Mesendoderm (in vitro differentiated cells): ENCODE measurements around the gene MTFR1L.

Experiments used
- DNase-seq: peaks from one replicate; pipeline ENCODE4 v3.0.0; 2013
- H2AK5ac ChIP-seq: 2 replicates; pipeline ENCODE4 v1.6.1; 2013; ENCODE audit warnings: low read length, inconsistent platforms
- H2BK120ac ChIP-seq: 2 replicates; pipeline ENCODE4 v1.6.1; 2013; ENCODE audit warnings: low read depth, mild to moderate bottlenecking, low read length, moderate library complexity, mixed read lengths
- H2BK15ac ChIP-seq: replicated peaks from 2 replicates; pipeline ENCODE4 v1.6.1; 2013; ENCODE audit warnings: low read depth, mild to moderate bottlenecking, moderate library complexity
- H2BK5ac ChIP-seq: 2 replicates; pipeline ENCODE4 v1.6.1; 2013; ENCODE audit warnings: low read length, inconsistent platforms
- H3K18ac ChIP-seq: 2 replicates; pipeline ENCODE4 v1.6.1; 2013; ENCODE audit warnings: mild to moderate bottlenecking, low read length, mixed read lengths
- H3K23ac ChIP-seq: one replicate; pipeline ENCODE4 v1.6.1; 2013; ENCODE audit warnings: low read length
- H3K27ac ChIP-seq: 2 replicates; pipeline ENCODE4 v1.5.1; 2013; ENCODE audit warnings: low read depth, mild to moderate bottlenecking, inconsistent platforms, low read length, moderate library complexity
- H3K27me3 ChIP-seq: 2 replicates; pipeline ENCODE4 v1.6.1; 2013; ENCODE audit warnings: low read length, control low read depth, mild to moderate bottlenecking, inconsistent platforms; ENCODE audit not compliant: insufficient read depth, poor library complexity
- H3K36me3 ChIP-seq: 2 replicates; pipeline ENCODE4 v1.6.1; 2013; ENCODE audit warnings: low read length, inconsistent platforms; ENCODE audit not compliant: control insufficient read depth, insufficient read depth
- H3K4ac ChIP-seq: one replicate; pipeline ENCODE4 v1.6.1; 2013; ENCODE audit warnings: low read depth, mild to moderate bottlenecking, low read length, moderate library complexity
- H3K4me1 ChIP-seq: 2 replicates; pipeline ENCODE4 v1.6.1; 2013; ENCODE audit warnings: low read depth, low read length, inconsistent platforms; ENCODE audit not compliant: control insufficient read depth
- H3K4me2 ChIP-seq: 2 replicates; pipeline ENCODE4 v1.6.1; 2013; ENCODE audit warnings: low read length
- H3K4me3 ChIP-seq: 2 replicates; pipeline ENCODE4 v1.5.1; 2013; ENCODE audit warnings: mild to moderate bottlenecking, low read length
- H3K56ac ChIP-seq: one replicate; pipeline ENCODE4 v1.6.1; 2013; ENCODE audit warnings: low read length
- H3K79me1 ChIP-seq: 2 replicates; pipeline ENCODE4 v1.6.1; 2013; ENCODE audit warnings: low read length, inconsistent platforms
- H3K79me2 ChIP-seq: 2 replicates; pipeline ENCODE4 v1.6.1; 2013; ENCODE audit warnings: mild to moderate bottlenecking, low read length; ENCODE audit not compliant: control insufficient read depth, insufficient read depth
- H3K9ac ChIP-seq: 2 replicates; pipeline ENCODE4 v1.6.1; 2013; ENCODE audit warnings: low read length, inconsistent platforms
- H4K5ac ChIP-seq: one replicate; pipeline ENCODE4 v1.6.1; 2013; ENCODE audit warnings: low read length
- H4K8ac ChIP-seq: one replicate; pipeline ENCODE4 v1.6.1; 2013; ENCODE audit warnings: low read depth, mild to moderate bottlenecking, control low read depth, low read length, moderate library complexity
- WGBS: extraction: QIAGEN DNeasy Blood & Tissue Kit; methylation state at CpG from one replicate; pipeline ENCODE4 v1.1.7; 2013; ENCODE audit warnings: low lambda C conversion rate, missing lambda C conversion rate; ENCODE audit not compliant: insufficient coverage; ENCODE audit errors: extremely low coverage; 5-methylcytosine and 5-hydroxymethylcytosine counted together

Gene MTFR1L

GRCh38 chr1:25832336-25833037 is 12.7 kb downstream of the MTFR1L start:
- H3K4me1 ChIP-seq, result peaks cover 9% of the 10 kb centered on the region
- H3K36me3 ChIP-seq, result peaks cover 3% of the 10 kb centered on the region
- H3K27ac ChIP-seq, result peak overlapping the region; percentile 73
- H2AK5ac ChIP-seq, result peak overlapping the region; percentile 46
- no peak overlapping the region for H3K23ac ChIP-seq
- H3K27me3 ChIP-seq, result no peaks in the 10 kb centered on the region
- no peak overlapping the region for H4K8ac ChIP-seq
- peak overlapping the region; percentile 66 for H2BK5ac ChIP-seq
- no CpG with 5 or more reads among the region's 6 CpGs for WGBS
- H3K4me2 ChIP-seq, result no peak overlapping the region
- no peak overlapping the region for H2BK120ac ChIP-seq
- H2BK15ac ChIP-seq, result no peak overlapping the region
- peak overlapping the region; percentile 20 for H3K9ac ChIP-seq
- no peak overlapping the region for H4K5ac ChIP-seq
- peak; percentile 46 for DNase-seq
- H3K56ac ChIP-seq, result peak overlapping the region; percentile 35
- H3K4me3 ChIP-seq, result no peak overlapping the region
- H3K18ac ChIP-seq, result no peak overlapping the region
- no peaks in the 10 kb centered on the region for H3K79me2 ChIP-seq
- H3K4ac ChIP-seq, result no peak overlapping the region
- peaks cover 7% of the 10 kb centered on the region for H3K79me1 ChIP-seq

- peaks cover 9% of the 10 kb centered on the region for H3K4me1 ChIP-seq
- H3K79me2 ChIP-seq, result no peaks in the 10 kb centered on the region
- H3K27ac ChIP-seq, result no peak overlapping the region
- H3K79me1 ChIP-seq, result peaks cover 7% of the 10 kb centered on the region
- no peak overlapping the region for H2AK5ac ChIP-seq
- no peak overlapping the region for H3K56ac ChIP-seq
- H4K8ac ChIP-seq, result no peak overlapping the region
- H2BK120ac ChIP-seq, result no peak overlapping the region
- H4K5ac ChIP-seq, result no peak overlapping the region
- no peak overlapping the region for H3K23ac ChIP-seq
- DNase-seq, result no peak
- no peak overlapping the region for H3K4me2 ChIP-seq
- WGBS, result no CpG with 5 or more reads among the region's 5 CpGs
- no peak overlapping the region for H3K4me3 ChIP-seq
- H3K18ac ChIP-seq, result no peak overlapping the region
- H3K36me3 ChIP-seq, result peaks cover 3% of the 10 kb centered on the region
- no peak overlapping the region for H2BK15ac ChIP-seq
- H3K4ac ChIP-seq, result no peak overlapping the region
- no peaks in the 10 kb centered on the region for H3K27me3 ChIP-seq
- no peak overlapping the region for H3K9ac ChIP-seq
- H2BK5ac ChIP-seq, result no peak overlapping the region
These were observed 13.4 kb downstream of the MTFR1L start for GRCh38 chr1:25833158-25833557.

GRCh38 chr1:25834894-25835293 is 15.1 kb downstream of the MTFR1L start:
- no CpG with 5 or more reads among the region's 3 CpGs for WGBS
- no peak overlapping the region for H3K4me3 ChIP-seq
- H3K79me1 ChIP-seq, result peaks cover 7% of the 10 kb centered on the region
- H3K4me2 ChIP-seq, result no peak overlapping the region
- H3K9ac ChIP-seq, result no peak overlapping the region
- no peak overlapping the region for H3K18ac ChIP-seq
- no peak overlapping the region for H2BK15ac ChIP-seq
- H2AK5ac ChIP-seq, result no peak overlapping the region
- DNase-seq, result no peak
- H4K8ac ChIP-seq, result no peak overlapping the region
- no peak overlapping the region for H3K23ac ChIP-seq
- no peak overlapping the region for H3K4ac ChIP-seq
- H3K27ac ChIP-seq, result no peak overlapping the region
- H3K56ac ChIP-seq, result no peak overlapping the region
- no peaks in the 10 kb centered on the region for H3K79me2 ChIP-seq
- H2BK5ac ChIP-seq, result no peak overlapping the region
- no peak overlapping the region for H4K5ac ChIP-seq
- H3K36me3 ChIP-seq, result peaks cover 2% of the 10 kb centered on the region
- no peak overlapping the region for H2BK120ac ChIP-seq
- no peaks in the 10 kb centered on the region for H3K27me3 ChIP-seq
- H3K4me1 ChIP-seq, result peaks cover 9% of the 10 kb centered on the region

GRCh38 chr1:25836695-25837094 is 16.9 kb downstream of the MTFR1L start:
- Histone ChIP-seq H3K27me3 (no peaks in the 10 kb centered on the region), H3K36me3 (peaks cover 2% of the 10 kb centered on the region), H2BK15ac (no peak overlapping the region), H2BK5ac (no peak overlapping the region), H3K4me2 (no peak overlapping the region), H3K56ac (no peak overlapping the region), H3K4me3 (no peak overlapping the region), H3K4ac (no peak overlapping the region), H3K79me2 (peaks cover under 1% of the 10 kb centered on the region), H3K18ac (no peak overlapping the region), H3K79me1 (peaks cover 7% of the 10 kb centered on the region), H2AK5ac (no peak overlapping the region), H3K27ac (no peak overlapping the region), H3K23ac (no peak overlapping the region), H4K5ac (no peak overlapping the region), H3K4me1 (peaks cover 9% of the 10 kb centered on the region), H4K8ac (no peak overlapping the region), H2BK120ac (no peak overlapping the region), H3K9ac (peak overlapping the region; percentile 18)
- no peak for DNase-seq
- WGBS, result no CpG with 5 or more reads among the region's 3 CpGs

- Histone ChIP-seq H3K4me2 (no peak overlapping the region), H2BK15ac (no peak overlapping the region), H3K27ac (no peak overlapping the region), H2BK5ac (no peak overlapping the region), H2AK5ac (no peak overlapping the region), H4K5ac (no peak overlapping the region), H3K27me3 (no peaks in the 10 kb centered on the region), H4K8ac (no peak overlapping the region), H3K18ac (no peak overlapping the region), H3K56ac (no peak overlapping the region), H3K4me1 (peaks cover 5% of the 10 kb centered on the region), H3K4me3 (no peak overlapping the region), H3K79me1 (peaks cover 7% of the 10 kb centered on the region), H3K79me2 (peaks cover 2% of the 10 kb centered on the region), H3K4ac (no peak overlapping the region), H3K9ac (no peak overlapping the region), H3K36me3 (peaks cover 2% of the 10 kb centered on the region), H2BK120ac (no peak overlapping the region), H3K23ac (no peak overlapping the region)
- DNase-seq, result peak; percentile 43
- no CpG with 5 or more reads among the region's 1 CpG for WGBS
These were observed 17.6 kb downstream of the MTFR1L start for GRCh38 chr1:25837262-25837875.
